ENCODE measurements around the gene RLBP1.

DNA sequence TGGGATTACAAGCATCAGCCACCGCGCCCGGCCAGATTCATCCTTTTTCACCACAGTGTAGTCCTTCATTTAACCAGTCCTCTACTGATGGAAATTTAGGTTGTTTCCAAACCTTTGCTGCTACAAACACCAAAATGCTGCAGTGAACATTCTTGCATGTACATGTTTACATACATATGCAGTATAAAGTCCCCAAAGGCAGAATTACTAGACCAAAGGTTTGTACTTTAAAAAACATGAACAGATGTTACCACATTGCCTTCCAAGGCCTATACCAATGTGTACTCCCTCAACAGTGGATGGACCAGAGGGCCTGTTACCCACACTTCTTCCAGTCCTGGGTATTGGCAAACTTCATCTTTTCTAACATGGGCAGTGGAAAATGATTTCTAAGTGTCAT, 51.0 kb downstream of the RLBP1 start:
- TF ChIP-seq, protein P1, sequence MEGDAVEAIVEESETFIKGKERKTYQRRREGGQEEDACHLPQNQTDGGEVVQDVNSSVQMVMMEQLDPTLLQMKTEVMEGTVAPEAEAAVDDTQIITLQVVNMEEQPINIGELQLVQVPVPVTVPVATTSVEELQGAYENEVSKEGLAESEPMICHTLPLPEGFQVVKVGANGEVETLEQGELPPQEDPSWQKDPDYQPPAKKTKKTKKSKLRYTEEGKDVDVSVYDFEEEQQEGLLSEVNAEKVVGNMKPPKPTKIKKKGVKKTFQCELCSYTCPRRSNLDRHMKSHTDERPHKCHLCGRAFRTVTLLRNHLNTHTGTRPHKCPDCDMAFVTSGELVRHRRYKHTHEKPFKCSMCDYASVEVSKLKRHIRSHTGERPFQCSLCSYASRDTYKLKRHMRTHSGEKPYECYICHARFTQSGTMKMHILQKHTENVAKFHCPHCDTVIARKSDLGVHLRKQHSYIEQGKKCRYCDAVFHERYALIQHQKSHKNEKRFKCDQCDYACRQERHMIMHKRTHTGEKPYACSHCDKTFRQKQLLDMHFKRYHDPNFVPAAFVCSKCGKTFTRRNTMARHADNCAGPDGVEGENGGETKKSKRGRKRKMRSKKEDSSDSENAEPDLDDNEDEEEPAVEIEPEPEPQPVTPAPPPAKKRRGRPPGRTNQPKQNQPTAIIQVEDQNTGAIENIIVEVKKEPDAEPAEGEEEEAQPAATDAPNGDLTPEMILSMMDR (IDR thresholded peaks at IDR 0.05): no peak
- TF ChIP-seq POLR2A (IDR thresholded peaks at IDR 0.05) (no peak), POLR2AphosphoS5 (IDR thresholded peaks at IDR 0.05) (no peak), EP300 (IDR thresholded peaks at IDR 0.05) (no peak)
